HG02840 (cell line): ENCODE data around the gene CELA2B.
A peak's percentile ranks its signal among the peaks of the same experiment; 100 is the strongest.

Source experiments
- ATAC-seq: cut with Tn5 transposase; IDR thresholded peaks from one replicate; pipeline ENCODE4 v1.9.1; 2021; ENCODE audit warnings: mild to moderate bottlenecking, moderate library complexity, moderate number of reproducible peaks; ENCODE audit not compliant: unreplicated experiment, low FRiP score

Gene CELA2B

DNA sequence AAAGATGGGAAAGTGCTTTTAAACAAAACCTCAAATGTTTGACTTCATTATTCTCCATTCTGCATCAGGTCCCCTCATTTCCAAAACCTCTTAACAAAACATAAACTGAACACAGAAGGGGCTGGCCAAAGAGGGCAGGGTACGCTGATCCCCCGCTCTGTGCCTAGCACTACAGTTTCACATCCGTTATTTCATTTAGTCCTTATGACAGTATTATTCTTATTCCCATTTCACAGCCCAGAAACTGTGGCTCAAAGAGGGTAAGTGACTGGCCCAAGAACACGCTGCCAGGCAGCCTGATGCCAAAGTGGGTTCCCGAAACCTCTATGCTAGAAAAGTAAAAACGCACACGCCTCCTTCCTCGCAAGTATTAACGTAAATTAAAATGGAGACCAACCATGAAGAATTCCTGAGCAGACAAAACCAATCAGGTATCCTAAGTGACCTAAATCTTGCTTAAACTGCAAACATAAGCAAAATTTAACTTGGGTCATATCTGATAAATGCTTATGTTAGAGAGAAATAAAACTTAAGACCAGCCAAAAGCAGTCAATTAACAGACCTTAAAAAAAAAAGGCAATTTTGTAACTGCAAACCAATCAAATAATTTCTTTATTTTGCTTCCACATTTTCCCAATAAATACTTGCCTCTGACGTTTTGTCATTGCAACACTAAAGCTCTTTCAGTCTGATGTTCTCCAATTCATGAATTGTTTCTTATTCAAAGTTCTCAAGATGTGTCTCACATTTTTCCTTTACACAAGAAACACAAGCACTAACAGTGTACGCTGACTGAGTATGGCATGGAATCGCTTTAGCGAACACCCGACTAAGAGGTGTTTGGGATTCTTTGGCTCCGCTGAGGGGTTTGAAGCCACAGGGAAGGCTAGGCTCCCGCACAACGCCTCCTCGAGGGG lies 47.5 kb downstream of the CELA2B start:
- ATAC-seq, result no peak

DNA sequence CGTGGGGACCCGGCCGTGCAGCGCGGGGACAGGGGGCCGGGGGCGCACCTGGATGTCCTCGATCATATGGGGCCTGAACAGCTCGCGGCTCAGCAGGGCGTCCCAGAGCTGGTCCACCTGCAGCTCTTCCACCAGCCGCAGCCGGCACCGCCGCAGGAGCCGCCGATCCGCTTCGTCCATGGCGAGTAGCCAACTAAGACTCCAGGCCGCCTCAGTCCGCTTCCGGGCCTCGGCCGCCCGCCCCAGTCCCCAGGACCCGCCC lies 48.0 kb downstream of the CELA2B start, which contains the start of gene CASP9:
TSS of gene CASP9 (minus strand) at position 195 of the 262 bp plus-strand sequence. CDS start at position 180, 15 bp downstream.
- ATAC-seq, result no peak

DNA sequence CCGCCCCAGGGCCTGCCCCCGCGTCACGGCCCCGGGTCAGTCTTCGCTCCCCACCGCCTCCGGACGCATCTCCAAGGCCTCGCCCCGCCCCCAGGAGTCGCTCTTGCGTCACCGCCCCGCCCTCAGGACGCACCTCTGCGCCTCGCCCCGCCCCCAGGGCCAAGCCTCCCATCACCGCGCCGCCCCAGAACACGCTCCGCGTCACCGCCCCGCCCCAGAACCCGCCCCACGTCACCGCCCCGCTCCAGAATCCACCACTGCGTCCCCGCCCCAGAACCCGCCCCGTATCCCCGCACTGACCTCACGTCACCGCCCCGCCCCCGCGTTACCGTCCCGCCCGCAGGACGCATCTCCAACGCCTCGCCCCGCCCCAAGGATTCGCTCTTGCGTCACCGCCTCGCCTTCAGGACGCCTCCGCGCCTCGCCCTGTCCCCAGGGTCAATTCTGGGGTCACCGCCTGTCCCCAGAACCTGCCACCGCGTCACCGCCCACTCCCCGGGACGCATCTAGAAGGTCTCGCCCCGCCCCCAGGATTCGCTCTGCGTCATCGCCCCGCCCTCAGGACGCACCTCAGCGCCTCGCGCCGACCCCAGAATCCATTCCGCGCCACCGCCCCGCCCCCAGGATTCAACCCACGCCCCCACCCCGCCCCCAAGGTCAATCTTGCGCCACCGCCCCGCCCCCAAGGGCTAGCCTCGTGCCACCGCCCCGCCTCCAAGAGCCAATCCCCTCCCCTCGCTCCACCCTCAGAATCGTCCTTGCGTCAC lies 48.6 kb downstream of the CELA2B start:
- ATAC-seq, result peak; percentile 39

DNA sequence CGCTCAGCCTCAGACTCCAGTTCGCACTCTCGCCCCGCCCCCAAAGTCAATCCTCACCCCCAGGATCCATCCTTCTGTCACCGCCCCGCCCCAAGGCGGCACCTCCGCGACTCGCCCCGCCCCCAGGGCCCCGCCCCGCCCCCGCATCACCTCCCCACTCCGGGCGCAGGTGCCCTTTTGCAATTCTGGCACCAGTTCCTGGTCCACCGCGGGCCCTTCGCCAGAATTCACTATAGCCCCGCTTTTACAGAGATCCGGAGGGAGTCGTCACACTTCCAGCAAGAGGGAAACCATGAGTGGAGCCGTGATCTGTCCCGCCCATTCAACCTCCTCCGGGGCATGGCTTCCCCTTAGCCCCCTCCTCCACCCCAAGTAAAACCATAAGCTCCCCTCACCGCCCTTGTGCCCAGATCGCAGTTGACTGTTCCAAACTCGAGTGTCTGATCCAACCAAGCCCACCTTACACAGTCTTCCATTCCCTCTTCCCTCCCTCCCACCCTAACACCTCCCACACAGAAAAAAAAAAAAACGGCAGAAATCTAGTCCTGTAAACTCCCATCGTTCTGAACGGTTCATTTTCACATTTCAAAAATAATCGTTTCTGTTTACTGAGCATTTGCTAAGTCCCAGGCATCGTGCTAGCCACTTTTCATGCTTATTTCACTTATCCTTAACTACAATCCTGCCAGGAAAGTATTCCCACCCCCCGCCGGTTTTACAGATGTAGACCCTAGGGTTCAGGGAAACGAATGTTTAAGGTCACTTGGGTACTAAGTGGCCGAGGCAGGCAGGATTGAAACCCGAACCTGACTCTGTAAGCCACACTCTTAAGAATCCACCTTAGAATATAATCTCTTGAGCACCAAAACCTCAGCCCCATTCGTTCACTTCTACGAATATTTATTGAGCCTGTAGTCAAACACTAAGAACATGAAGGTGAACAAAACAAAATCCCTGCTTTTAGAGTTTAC lies 49.4 kb downstream of the CELA2B start:
- ATAC-seq, result peak; percentile 36

DNA sequence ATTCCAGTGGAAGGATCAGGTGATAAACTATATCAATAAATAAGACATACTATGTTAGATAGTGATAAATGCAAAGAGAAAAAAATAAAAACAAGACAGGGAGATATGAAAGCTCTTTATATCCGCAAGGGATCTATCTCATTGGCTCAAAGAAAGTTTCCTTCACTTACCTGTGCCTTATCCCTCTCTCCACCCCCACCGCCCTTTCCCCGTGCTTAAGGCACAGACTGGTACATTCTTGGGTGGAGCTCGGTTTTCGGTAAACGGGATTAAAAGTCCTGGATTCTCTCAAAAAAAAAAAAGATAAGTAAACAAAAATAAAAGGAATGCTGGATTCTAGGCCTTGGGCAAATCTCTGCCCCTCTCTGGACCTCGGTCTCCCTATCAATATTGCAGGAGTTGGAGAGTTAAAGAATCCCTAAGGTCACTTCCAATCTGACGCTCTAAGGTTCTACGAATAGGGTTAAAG lies 50.2 kb downstream of the CELA2B start:
- no peak for ATAC-seq

DNA sequence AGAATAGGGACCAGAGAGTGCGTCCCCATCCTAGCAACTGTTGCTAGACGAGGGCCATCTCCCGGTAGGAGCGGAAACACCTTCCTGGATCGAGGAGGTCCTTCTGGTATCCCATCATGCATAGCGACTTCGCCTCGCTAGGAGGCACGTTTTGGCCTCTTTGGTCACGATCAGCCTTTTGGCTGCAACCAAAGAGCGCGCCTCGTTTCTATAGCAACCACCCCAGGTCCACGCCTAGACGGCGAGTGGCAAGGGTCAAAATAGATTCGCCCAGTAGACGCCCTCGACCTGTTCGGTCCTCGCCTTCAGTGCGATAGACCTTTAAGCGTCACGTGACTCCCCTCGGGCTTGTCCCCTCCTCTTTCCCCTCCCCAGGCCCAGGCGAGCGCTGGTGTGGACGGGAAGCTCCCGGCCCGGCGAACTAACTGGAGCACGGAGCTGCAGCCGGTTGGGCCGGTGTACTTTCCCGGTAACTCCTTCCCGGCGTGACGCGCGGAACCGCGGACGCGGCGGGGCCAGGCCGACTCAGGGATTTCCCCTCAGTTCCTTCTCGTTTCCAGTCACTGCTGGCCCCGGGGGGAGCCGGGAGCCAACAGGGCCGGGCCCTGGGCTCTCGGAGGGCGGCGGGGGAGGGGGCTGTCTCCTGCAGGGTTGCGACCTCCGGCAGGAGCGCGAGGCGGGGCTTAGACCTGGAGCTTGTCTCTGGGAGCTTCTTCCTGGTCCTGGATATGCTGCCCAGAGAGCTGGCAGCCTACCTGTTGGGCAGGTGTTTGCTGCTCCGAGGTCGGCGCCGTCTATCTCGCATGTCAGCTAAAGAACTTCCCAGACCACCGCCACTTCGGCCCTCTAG lies 50.8 kb downstream of the CELA2B start, which contains the start of gene DNAJC16:
TSS of gene DNAJC16 (plus strand) at position 359 of the 850 bp plus-strand sequence. CDS start 2,258 bp downstream, outside the sequence.
- peak; percentile 73 for ATAC-seq

DNA sequence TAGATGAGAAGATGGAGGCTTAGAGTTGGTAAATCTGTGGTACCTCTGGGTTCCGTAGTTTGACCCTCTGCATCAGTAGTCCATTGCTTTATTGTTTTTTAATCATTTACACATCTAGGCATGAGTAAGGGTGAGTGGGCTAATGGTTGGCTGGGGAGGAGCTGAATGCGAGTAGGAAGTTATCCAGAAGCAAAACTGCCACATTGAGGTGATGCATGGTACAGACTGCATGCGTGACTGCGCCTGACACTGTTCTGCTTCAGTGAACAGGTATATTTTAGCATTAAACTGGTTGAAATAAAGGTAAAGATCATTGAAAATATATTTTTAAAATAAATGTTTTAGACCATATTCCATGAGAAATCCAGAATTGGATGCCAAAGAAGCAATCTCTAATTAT lies 55.1 kb downstream of the CELA2B start:
- no peak for ATAC-seq

DNA sequence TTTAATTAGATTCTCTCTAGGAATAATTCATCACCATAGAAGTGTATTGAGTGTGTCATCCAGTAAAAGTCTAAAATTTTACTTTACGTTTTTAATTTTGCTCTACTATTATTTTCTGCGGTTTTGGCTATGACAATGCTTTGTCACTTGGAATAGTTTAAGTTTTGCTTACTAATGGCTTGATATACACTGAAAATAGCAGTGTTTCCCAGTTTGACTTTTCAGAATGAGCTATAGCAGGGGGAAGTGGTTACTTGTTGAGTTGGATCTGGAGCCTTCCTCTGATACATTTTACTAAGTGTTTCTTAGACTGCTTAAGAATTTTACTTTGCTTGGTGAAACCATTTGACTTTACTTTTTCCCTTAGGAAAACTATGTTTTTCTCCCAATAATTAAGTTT lies 55.8 kb downstream of the CELA2B start:
- no peak for ATAC-seq

DNA sequence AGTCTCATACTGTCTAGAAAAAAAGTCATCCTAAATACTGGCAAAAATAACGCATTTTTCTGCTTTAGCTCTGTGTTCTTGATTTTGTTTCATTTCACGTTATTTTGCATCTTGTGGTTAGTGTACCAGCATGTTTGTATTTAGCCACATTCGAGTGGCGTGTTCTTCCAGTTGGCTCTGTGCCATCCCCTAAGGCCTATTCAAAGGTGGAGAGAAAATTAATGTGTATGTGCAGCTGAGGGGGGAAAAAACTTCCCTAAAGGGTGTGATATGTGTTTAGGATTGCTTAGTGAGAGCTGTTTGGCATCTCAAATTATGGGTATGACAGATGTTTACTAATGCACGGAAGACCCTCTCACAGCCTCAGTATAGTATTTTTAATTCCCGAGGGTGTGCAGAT lies 62.9 kb downstream of the CELA2B start:
- no peak for ATAC-seq

DNA sequence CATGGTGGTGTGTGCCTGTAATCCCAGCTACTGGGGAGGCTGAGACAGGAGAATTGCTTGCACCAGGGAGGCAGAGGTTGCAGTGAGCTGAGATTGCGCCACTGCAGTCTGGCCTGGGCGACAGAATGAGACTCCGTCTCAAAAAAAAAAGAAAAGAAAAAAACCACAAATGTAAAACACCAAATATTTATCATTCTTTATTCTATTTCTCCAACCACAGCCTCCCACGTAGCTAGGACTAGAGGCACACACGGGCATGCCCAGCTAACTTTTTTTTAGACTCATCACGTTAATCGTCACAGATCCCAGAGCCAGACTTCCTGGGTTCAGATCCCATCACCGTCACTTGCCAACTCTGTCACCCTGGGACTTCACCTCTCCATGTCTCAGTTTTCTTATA lies 64.3 kb downstream of the CELA2B start:
- no peak for ATAC-seq
